ENCODE data around the gene GLDC.

Gene GLDC

DNA sequence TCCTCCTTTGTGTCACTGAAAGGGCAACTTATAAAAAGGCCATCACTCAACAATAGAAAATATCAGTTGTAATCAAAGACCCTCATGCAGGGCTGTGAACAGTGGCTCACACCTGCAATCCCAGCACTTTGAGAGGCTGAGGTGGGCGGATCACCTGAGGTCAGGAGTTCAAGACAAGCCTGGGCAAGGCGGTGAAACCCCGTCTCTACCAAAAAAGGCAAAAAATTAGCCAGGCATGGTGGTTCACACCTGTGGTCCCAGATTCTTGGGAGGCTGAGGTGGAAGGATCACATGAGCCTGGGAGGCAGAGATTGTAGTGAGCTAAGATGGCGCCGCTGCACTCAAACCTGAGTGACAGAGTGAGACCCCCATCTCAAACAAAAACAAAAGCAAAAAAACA, 24.7 kb downstream of the GLDC start:
- no peak for TF ChIP-seq CTCF (IDR thresholded peaks at IDR 0.05; ENCODE audit: borderline replicate concordance, insufficient read depth, low read depth, low read length)
- no peak overlapping the region for H3K4me3 ChIP-seq (ENCODE audit: low read depth, low read length)

DNA sequence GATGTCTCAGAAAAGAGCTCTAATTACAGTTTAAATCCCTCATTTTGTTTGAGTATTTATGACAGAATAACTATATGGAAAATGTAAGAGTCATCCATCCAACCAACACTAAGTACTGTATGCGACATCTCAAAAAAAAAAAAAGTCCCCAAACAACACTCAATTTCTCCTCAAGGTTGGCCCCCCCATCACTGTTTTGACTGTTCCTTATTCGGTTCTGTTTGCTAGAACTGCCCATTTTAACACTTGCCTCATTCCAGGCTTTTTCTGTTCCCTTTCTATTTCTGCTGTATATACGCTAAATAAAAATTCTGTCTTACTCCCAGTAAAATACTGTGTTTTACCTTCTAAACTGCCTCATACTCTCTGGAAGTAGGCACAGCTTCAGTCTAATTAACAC, 25.2 kb downstream of the GLDC start:
- H3K4me3 ChIP-seq (ENCODE audit: low read depth, low read length), result no peak overlapping the region

DNA sequence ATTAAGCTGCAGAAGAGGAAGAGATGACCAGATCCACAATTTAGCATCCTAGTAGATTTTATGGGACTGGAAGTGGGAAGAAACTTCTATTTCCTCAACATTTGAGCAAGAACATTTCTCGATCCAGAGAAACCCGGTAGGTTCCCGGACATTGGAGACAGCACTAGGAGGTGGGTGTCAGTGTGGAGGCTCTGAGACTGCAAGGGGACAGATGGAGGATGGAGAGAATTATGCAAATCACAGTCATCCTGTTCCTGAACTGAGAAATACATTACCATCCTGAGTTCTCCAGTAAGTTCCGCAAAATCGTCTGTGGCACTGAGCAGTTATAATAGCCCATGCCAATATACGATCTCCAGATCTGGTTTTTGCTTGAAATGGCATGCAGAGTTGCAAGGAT, 25.6 kb downstream of the GLDC start:
- no peak for TF ChIP-seq CTCF (IDR thresholded peaks at IDR 0.05; ENCODE audit: borderline replicate concordance, insufficient read depth, low read depth, low read length)

More for the DNA sequence above, 25.2 kb downstream of the GLDC start:
- TF ChIP-seq CTCF (IDR thresholded peaks at IDR 0.05; ENCODE audit: borderline replicate concordance, insufficient read depth, low read depth, low read length), result no peak

DNA sequence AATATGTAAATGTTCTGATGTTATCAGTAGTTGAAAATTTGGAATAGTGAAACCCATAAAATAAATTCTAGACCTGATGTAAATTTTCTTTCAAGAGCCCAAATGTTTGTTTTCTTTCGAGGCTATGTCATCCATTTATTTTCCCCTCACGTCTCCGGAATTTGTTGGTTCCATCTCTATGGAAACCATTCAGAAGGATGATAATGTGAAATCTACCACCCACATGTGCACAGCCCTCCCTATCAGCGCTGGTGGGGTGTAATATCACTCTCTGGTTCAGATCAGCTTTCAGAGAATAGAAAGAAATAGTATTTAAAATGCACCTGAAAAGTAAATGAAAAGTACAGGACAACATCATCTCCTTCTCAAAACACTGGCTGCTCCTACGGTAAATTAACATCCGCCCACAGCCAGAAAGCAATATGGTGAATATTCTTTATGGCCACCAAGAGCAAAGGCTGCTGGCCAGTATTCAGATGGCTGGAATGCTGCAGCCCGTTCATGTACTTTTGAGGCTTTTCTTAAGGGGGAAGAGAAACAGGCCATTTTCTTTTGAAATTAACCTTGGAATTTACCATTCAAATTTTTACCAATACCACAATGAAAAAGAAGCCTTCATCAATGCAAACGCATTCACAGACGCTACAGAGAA, 28.5 kb downstream of the GLDC start:
- no peak overlapping the region for H3K4me3 ChIP-seq (ENCODE audit: low read depth, low read length)
- no peak for TF ChIP-seq CTCF (IDR thresholded peaks at IDR 0.05; ENCODE audit: borderline replicate concordance, insufficient read depth, low read depth, low read length)

More for the DNA sequence above, 25.6 kb downstream of the GLDC start:
- H3K4me3 ChIP-seq (ENCODE audit: low read depth, low read length), result no peak overlapping the region

- TF ChIP-seq CTCF (IDR thresholded peaks at IDR 0.05; ENCODE audit: borderline replicate concordance, insufficient read depth, low read depth, low read length), result no peak
- no peak overlapping the region for H3K4me3 ChIP-seq (ENCODE audit: low read depth, low read length)
Measured at GRCh38 chr9:6614489-6614888, 31.0 kb downstream of the GLDC start.

DNA sequence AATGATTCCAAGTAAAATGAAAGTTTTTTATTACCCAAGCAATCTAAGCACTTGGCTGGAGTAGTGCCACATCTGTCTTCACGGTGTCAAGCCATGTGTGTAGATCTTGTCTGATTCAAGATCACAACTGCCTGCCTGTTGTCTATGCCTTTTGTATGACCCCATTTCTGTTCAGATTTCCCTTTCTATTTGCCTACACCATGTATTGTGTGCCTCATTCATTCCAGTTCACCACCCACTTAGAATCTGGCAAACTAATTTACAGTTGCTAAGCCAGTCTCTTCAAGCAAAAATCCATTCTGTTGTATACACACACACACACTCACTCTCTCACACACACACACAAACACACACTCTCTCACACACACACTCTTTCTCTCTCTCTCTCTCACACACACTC, 33.7 kb downstream of the GLDC start:
- TF ChIP-seq CTCF (IDR thresholded peaks at IDR 0.05; ENCODE audit: borderline replicate concordance, insufficient read depth, low read depth, low read length), result no peak
- H3K4me3 ChIP-seq (ENCODE audit: low read depth, low read length), result no peak overlapping the region

DNA sequence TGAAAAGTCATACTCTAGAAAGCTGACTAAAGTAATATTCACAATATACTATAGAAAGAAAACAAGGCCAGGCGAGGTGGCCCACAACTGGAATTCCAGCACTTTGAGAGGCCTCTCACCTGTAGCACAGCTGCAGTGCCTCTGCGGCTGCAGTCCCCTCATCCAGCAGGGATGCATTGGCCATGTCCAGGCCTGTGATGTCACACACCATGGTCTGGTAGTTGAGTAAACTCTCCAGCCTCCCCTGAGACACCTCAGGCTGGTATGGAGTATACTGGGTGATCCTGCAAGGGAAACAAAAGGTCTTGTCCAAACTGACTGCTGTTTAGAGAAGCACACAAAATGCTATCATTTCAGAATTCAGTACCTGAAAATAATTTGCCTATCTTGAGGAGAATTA, 35.5 kb downstream of the GLDC start:
- H3K4me3 ChIP-seq (ENCODE audit: low read depth, low read length), result no peak overlapping the region
- TF ChIP-seq CTCF (IDR thresholded peaks at IDR 0.05; ENCODE audit: borderline replicate concordance, insufficient read depth, low read depth, low read length), result no peak
